HepG2 (cell line): ENCODE data around the gene BET1L. TPM values are rescaled to one million over a fixed set of nuclear protein-coding genes. Genes with fewer than 3 reads are reported as not detected.

Experiments
- BRD4 ChIP-seq: sonication (generic); formaldehyde crosslinking; IDR thresholded peaks from 2 replicates; pipeline ENCODE4 v1.4.0; 2020; ENCODE audit warnings: missing genetic modification reagents
- FOXO1 ChIP-seq: sonication (generic); formaldehyde crosslinking; IDR thresholded peaks from 2 replicates; pipeline ENCODE4 v1.4.0; 2020; ENCODE audit warnings: missing genetic modification reagents
- HOXD1 ChIP-seq: sonication (generic); formaldehyde crosslinking; IDR thresholded peaks from 2 replicates; pipeline ENCODE4 v1.5.0; 2020; ENCODE audit warnings: missing genetic modification reagents
- KDM2A ChIP-seq: sonication (generic); formaldehyde crosslinking; IDR thresholded peaks from 2 replicates; pipeline ENCODE4 v1.4.0; 2020; ENCODE audit warnings: low read depth, missing genetic modification reagents, borderline replicate concordance
- MXD4 ChIP-seq: IDR thresholded peaks from 2 replicates; pipeline ENCODE4 v1.6.1; 2016; ENCODE audit warnings: mild to moderate bottlenecking, missing biosample characterization, missing genetic modification reagents
- NFIC ChIP-seq: IDR thresholded peaks from 2 replicates; pipeline ENCODE4 v1.6.1; 2012; ENCODE audit warnings: mild to moderate bottlenecking, low read length, inconsistent platforms
- NFKB2 ChIP-seq: sonication (generic); formaldehyde crosslinking; IDR thresholded peaks from 2 replicates; pipeline ENCODE4 v1.4.0; 2020; ENCODE audit warnings: missing genetic modification reagents, borderline replicate concordance
- PHF20 ChIP-seq: sonication (generic); formaldehyde crosslinking; IDR thresholded peaks from 2 replicates; pipeline ENCODE4 v1.5.0; 2020; ENCODE audit warnings: mild to moderate bottlenecking, missing genetic modification reagents
- RAD21 ChIP-seq: fragments of 450-650 bp; formaldehyde crosslinking; IDR thresholded peaks from 2 replicates; pipeline ENCODE4 v1.5.0; 2020; ENCODE audit warnings: mild to moderate bottlenecking
- SMAD3 ChIP-seq: sonication (generic); formaldehyde crosslinking; IDR thresholded peaks from 2 replicates; pipeline ENCODE4 v1.4.0; 2020; ENCODE audit warnings: missing genetic modification reagents
- SP1 ChIP-seq, 2 experiments: fragments of 450-650 bp in 1 of 2; sonication (generic) in 1 of 2; formaldehyde crosslinking in 1 of 2; IDR thresholded peaks; 2 replicates each; pipeline versions ENCODE4 v1.4.0 to v1.6.1; 2016 to 2020; ENCODE audit warnings: missing genetic modification reagents in 1 of 2
- TMF1 ChIP-seq: sonication (generic); formaldehyde crosslinking; IDR thresholded peaks from 2 replicates; pipeline ENCODE4 v1.8.1; 2022; ENCODE audit warnings: low read depth, missing genetic modification reagents
- ZBTB10 ChIP-seq: sonication (generic); formaldehyde crosslinking; IDR thresholded peaks from 2 replicates; pipeline ENCODE4 v1.4.0; 2020; ENCODE audit warnings: missing genetic modification reagents, borderline replicate concordance
- ZGPAT ChIP-seq: IDR thresholded peaks from 2 replicates; pipeline ENCODE4 v1.6.1; 2016; ENCODE audit warnings: mild to moderate bottlenecking
- ZNF142 ChIP-seq: sonication (generic); formaldehyde crosslinking; IDR thresholded peaks from 2 replicates; pipeline ENCODE4 v1.4.0; 2020; ENCODE audit warnings: missing genetic modification reagents
- ZNF468 ChIP-seq: sonication (generic); formaldehyde crosslinking; IDR thresholded peaks from 2 replicates; pipeline ENCODE4 v1.8.0; 2022; ENCODE audit warnings: mild to moderate bottlenecking, moderate library complexity, missing genetic modification reagents
- ZNF484 ChIP-seq: sonication (generic); formaldehyde crosslinking; IDR thresholded peaks from 2 replicates; pipeline ENCODE4 v1.5.1; 2020; ENCODE audit warnings: mild to moderate bottlenecking, low read depth, missing genetic modification reagents, borderline replicate concordance
- ZZZ3 ChIP-seq: sonication (generic); formaldehyde crosslinking; IDR thresholded peaks from 2 replicates; pipeline ENCODE4 v1.4.0; 2020; ENCODE audit warnings: missing genetic modification reagents, mild to moderate bottlenecking, borderline replicate concordance
- polyA plus RNA-seq, 8 experiments: library from polyadenylated mRNA; depleted of rRNA in 3 of 8; stranded (reverse) in 7 of 8; unstranded in 1 of 8; fragments of >200 nt; fragmentation: Illumina TruSeq in 4 of 8; extraction: Trizol in 4 of 8; gene quantifications; 2 replicates each; pipeline versions ENCODE4 v1.2.1 to v1.2.3, GENCODE V29; 2011 to 2016; ENCODE audit warnings: low read depth in 4 of 8, missing spikeins in 1 of 8, mixed read lengths in 1 of 8; ENCODE audit not compliant: insufficient read depth in 1 of 8
- total RNA-seq, 5 experiments: library from RNA; depleted of rRNA; stranded (reverse); fragments of >200 nt; fragmentation: Illumina TruSeq; extraction: Trizol; gene quantifications; 2 replicates each; pipeline ENCODE4 v1.2.3, GENCODE V29; 2016; ENCODE audit warnings: low read depth in 1 of 5
- TF ChIP-seq, protein P1 (sequence below): IDR thresholded peaks from 2 replicates; pipeline ENCODE4 v1.6.1; 2016; ENCODE audit warnings: low read depth, borderline replicate concordance

BET1L gene
- total and polyA plus RNA-seq, 2 of the 13 experiments (the other 11 are each of a cell fraction or from before 2014, with no cell fraction given) = 26.2 to 59.6 TPM

- TF ChIP-seq RAD21 (CRISPR knock-in tag) (peak; percentile 60), ZNF468 (CRISPR knock-in tag) (peak; percentile 86; the same call in 1 of the 2 replicates), ZGPAT (peak; percentile 92), ZBTB10 (CRISPR knock-in tag) (0 out of 2 replicates have a peak, but pooled peaks have one; percentile 45), HOXD1 (CRISPR knock-in tag) (peak; percentile 49; the same call in 1 of the 2 replicates), SMAD3 (CRISPR knock-in tag) (peak; percentile 73; the same call in 1 of the 2 replicates), MXD4 (CRISPR knock-in tag) (peak; percentile 79), ZZZ3 (CRISPR knock-in tag) (peak; percentile 78; the same call in 1 of the 2 replicates), NFIC (no peak), PHF20 (peak; percentile 88), ZNF142 (CRISPR knock-in tag) (no peak; the same call in 1 of the 2 replicates), ZNF484 (CRISPR knock-in tag) (no peak), TMF1 (peak; percentile 39; the same call in 1 of the 2 replicates), KDM2A (CRISPR knock-in tag) (peak; percentile 73), NFKB2 (CRISPR knock-in tag) (peak; percentile 69; the same call in 1 of the 2 replicates), FOXO1 (CRISPR knock-in tag) (peak; percentile 60), SP1 (IDR thresholded peaks at IDR 0.05) (no peak), SP1 (CRISPR knock-in tag; IDR thresholded peaks at IDR 0.05) (peak; percentile 94), BRD4 (CRISPR knock-in tag) (peak; percentile 98)
- TF ChIP-seq, protein P1, sequence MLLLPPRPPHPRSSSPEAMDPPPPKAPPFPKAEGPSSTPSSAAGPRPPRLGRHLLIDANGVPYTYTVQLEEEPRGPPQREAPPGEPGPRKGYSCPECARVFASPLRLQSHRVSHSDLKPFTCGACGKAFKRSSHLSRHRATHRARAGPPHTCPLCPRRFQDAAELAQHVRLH (CRISPR knock-in tag) = peak; percentile 42; the same call in 1 of the 2 replicates
These were observed at the start of gene BET1L, which contains the start of gene RIC8A (continued) for GRCh38 chr11:207208-207862.
